NCI-H2029 (cell line): ENCODE data around the gene DDOST.
A peak's percentile ranks its signal among the peaks of the same experiment; 100 is the strongest.
"Not testable (repeated sequence)": the region's sequence is repeated elsewhere in the genome, so short reads cannot be mapped to it uniquely, and the experiment has no call there.

Source experiments
- DNase-seq: peaks from one replicate; lab custom pipeline; 2025; lab: John Stamatoyannopoulos, UW

DDOST gene

GRCh38 chr1:20691872-20692271 is 30.7 kb upstream of the DDOST start:
- no peak for DNase-seq

GRCh38 chr1:20689645-20690056 is 28.5 kb upstream of the DDOST start:
- no peak for DNase-seq

- no peak for DNase-seq
These were observed 25.9 kb upstream of the DDOST start for GRCh38 chr1:20686883-20687725.

GRCh38 chr1:20685741-20686140 is 24.6 kb upstream of the DDOST start:
- DNase-seq, result no peak

GRCh38 chr1:20685099-20685662 is 24.0 kb upstream of the DDOST start:
- no peak for DNase-seq

- no peak for DNase-seq
These were observed 23.5 kb upstream of the DDOST start for GRCh38 chr1:20684651-20685050.

GRCh38 chr1:20684050-20684620 is 23.0 kb upstream of the DDOST start:
- no peak for DNase-seq

GRCh38 chr1:20683614-20684013 is 22.4 kb upstream of the DDOST start:
- DNase-seq, result no peak

GRCh38 chr1:20682571-20683236 is 21.5 kb upstream of the DDOST start:
- peak; percentile 21 for DNase-seq

- no peak for DNase-seq
These were observed 20.8 kb upstream of the DDOST start for GRCh38 chr1:20681999-20682398.

- no peak for DNase-seq
These were observed 19.1 kb upstream of the DDOST start for GRCh38 chr1:20680269-20680668.

GRCh38 chr1:20678599-20678998 is 17.4 kb upstream of the DDOST start:
- DNase-seq, result no peak

- not testable (repeated sequence) for DNase-seq
These were observed 12.5 kb upstream of the DDOST start for GRCh38 chr1:20673626-20674025.

GRCh38 chr1:20672265-20672632 is 11.1 kb upstream of the DDOST start:
- no peak for DNase-seq

- DNase-seq, result no peak
These were observed 9.8 kb upstream of the DDOST start for GRCh38 chr1:20670936-20671335.

- DNase-seq, result no peak
These were observed 7.4 kb upstream of the DDOST start for GRCh38 chr1:20668581-20668980.

GRCh38 chr1:20666804-20667203 is 5.6 kb upstream of the DDOST start:
- DNase-seq, result peak; percentile 2

GRCh38 chr1:20666146-20666545 is 5.0 kb upstream of the DDOST start:
- no peak for DNase-seq

- DNase-seq, result no peak
These were observed 4.6 kb upstream of the DDOST start for GRCh38 chr1:20665726-20666125.

GRCh38 chr1:20663969-20664715 is 3.0 kb upstream of the DDOST start:
- no peak for DNase-seq

- no peak for DNase-seq
These were observed 2.2 kb upstream of the DDOST start for GRCh38 chr1:20663365-20663764.

GRCh38 chr1:20662110-20662475 is 924 bp upstream of the DDOST start:
- no peak for DNase-seq
